Smooth muscle cell (in vitro differentiated cells): ENCODE data around the gene PLCD1. TPM values are rescaled to one million over a fixed set of nuclear protein-coding genes. Genes with fewer than 3 reads are reported as not detected.
"Not testable (repeated sequence)": the region's sequence is repeated elsewhere in the genome, so short reads cannot be mapped to it uniquely, and the experiment has no call there.

Experiments used
- DNase-seq: peaks from one replicate; lab custom pipeline; 2025; ENCODE audit not compliant: unreplicated experiment; lab: John Stamatoyannopoulos, UW
- H2AFZ ChIP-seq: fragments of 200-600 bp; sonication (generic); 2 replicates; pipeline ENCODE4 v1.6.0; 2016; ENCODE audit warnings: antibody characterized with exemption, low read depth, mild to moderate bottlenecking
- H3F3A ChIP-seq: fragments of 200-600 bp; sonication (generic); 2 replicates; pipeline ENCODE4 v1.6.0; 2017; ENCODE audit warnings: antibody characterized with exemption, low read depth
- H3K27ac ChIP-seq: fragments of 200-600 bp; sonication (generic); 2 replicates; pipeline ENCODE4 v1.5.1; 2016; ENCODE audit warnings: low read depth, mild to moderate bottlenecking
- H3K27me3 ChIP-seq: fragments of 200-600 bp; sonication (generic); 2 replicates; pipeline ENCODE4 v1.6.1; 2016; ENCODE audit warnings: low read depth, mild to moderate bottlenecking
- H3K36me3 ChIP-seq: fragments of 200-600 bp; sonication (generic); 2 replicates; pipeline ENCODE4 v1.5.1; 2016; ENCODE audit warnings: low read depth
- H3K4me1 ChIP-seq: fragments of 200-600 bp; sonication (generic); 2 replicates; pipeline ENCODE4 v1.5.1; 2016; ENCODE audit warnings: low read depth
- H3K4me2 ChIP-seq: fragments of 200-600 bp; sonication (generic); 2 replicates; pipeline ENCODE4 v1.6.0; 2016; ENCODE audit warnings: mild to moderate bottlenecking
- H3K4me3 ChIP-seq: fragments of 200-600 bp; sonication (generic); 2 replicates; pipeline ENCODE4 v1.5.1; 2016; ENCODE audit warnings: mild to moderate bottlenecking
- H3K79me2 ChIP-seq: fragments of 200-600 bp; sonication (generic); 2 replicates; pipeline ENCODE4 v1.6.0; 2016; ENCODE audit warnings: low read depth, mild to moderate bottlenecking
- H3K9ac ChIP-seq: fragments of 200-600 bp; sonication (generic); 2 replicates; pipeline ENCODE4 v1.6.0; 2016; ENCODE audit warnings: low read depth
- H3K9me3 ChIP-seq: fragments of 200-600 bp; sonication (generic); replicated peaks from 2 replicates; pipeline ENCODE4 v1.5.1; 2016; ENCODE audit warnings: low read depth
- H4K20me1 ChIP-seq: fragments of 200-600 bp; sonication (generic); 2 replicates; pipeline ENCODE4 v1.6.0; 2016; ENCODE audit warnings: low read depth
- WGBS: methylation state at CpG from one replicate; pipeline ENCODE4 v1.1.7; 2016; ENCODE audit warnings: low lambda C conversion rate; 5-methylcytosine and 5-hydroxymethylcytosine counted together
- polyA plus RNA-seq: library from polyadenylated mRNA; unstranded; fragments of >200 nt; fragmentation: Nextera tagmentation; extraction: Ambion mirVana; gene quantifications from 2 replicates; pipeline ENCODE4 v1.2.1, GENCODE V29; 2016
- total RNA-seq: library from RNA; depleted of rRNA; stranded (reverse); fragments of >200 nt; gene quantifications from 2 replicates; pipeline ENCODE4 v1.2.3, GENCODE V29; 2014
- TF ChIP-seq, protein P1 (sequence below): fragments of 200-600 bp; sonication (generic); IDR thresholded peaks from 2 replicates; pipeline ENCODE4 v1.5.1; 2017; ENCODE audit warnings: borderline replicate concordance, mild to moderate bottlenecking, antibody characterized with exemption; ENCODE audit not compliant: insufficient read depth, poor library complexity, severe bottlenecking

Gene PLCD1
- total and polyA plus RNA-seq, 2 experiments from 2014 or later, result 21.3 to 33.3 TPM

DNA sequence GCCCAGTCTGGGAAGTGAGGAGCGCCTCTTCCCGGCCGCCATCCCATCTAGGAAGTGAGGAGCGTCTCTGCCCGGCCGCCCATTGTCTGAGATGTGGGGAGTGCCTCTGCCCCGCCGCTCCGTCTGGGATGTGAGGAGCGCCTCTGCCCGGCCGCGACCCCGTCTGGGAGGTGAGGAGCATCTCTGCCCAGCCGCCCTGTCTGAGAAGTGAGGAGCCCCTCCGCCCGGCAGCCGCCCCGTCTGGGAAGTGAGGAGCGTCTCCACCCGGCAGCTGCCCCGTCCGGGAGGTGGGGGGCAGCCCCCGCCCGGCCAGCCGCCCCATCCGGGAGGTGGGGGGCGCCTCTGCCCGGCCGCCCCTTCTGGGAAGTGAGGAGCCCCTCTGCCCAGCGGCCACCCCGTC lies 23.8 kb upstream of the PLCD1 start:
- H3K4me2 ChIP-seq, result not testable (repeated sequence)

DNA sequence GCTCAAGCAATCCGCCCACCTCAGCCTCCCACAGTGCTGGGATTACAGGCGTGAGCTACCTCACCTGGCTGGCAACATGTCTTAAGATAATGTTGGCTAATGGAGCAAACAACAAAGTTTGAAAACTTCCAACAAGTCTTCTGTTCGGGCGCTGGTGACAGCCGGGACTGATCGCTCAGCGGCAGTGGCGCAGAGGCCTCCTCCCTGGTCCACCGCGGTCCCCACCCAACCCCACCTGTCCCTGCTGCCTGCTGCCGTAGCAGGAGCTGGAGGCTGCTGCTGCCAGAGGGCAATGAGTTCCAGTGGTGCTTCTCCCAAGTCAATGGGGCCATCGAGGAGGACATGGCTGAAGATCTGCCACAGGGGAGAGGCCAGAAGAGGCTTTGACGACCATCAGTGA lies 21.7 kb upstream of the PLCD1 start:
- Histone ChIP-seq H3K9ac (no peak overlapping the region), H3K79me2 (no peaks in the 10 kb centered on the region), H3F3A (no peaks in the 10 kb centered on the region), H3K4me3 (no peak overlapping the region), H3K4me2 (no peak overlapping the region), H3K4me1 (no peaks in the 10 kb centered on the region), H3K9me3 (no peaks in the 10 kb centered on the region), H4K20me1 (no peaks in the 10 kb centered on the region), H2AFZ (no peak overlapping the region), H3K36me3 (no peaks in the 10 kb centered on the region), H3K27me3 (no peaks in the 10 kb centered on the region), H3K27ac (no peak overlapping the region)
- TF ChIP-seq, protein P1, sequence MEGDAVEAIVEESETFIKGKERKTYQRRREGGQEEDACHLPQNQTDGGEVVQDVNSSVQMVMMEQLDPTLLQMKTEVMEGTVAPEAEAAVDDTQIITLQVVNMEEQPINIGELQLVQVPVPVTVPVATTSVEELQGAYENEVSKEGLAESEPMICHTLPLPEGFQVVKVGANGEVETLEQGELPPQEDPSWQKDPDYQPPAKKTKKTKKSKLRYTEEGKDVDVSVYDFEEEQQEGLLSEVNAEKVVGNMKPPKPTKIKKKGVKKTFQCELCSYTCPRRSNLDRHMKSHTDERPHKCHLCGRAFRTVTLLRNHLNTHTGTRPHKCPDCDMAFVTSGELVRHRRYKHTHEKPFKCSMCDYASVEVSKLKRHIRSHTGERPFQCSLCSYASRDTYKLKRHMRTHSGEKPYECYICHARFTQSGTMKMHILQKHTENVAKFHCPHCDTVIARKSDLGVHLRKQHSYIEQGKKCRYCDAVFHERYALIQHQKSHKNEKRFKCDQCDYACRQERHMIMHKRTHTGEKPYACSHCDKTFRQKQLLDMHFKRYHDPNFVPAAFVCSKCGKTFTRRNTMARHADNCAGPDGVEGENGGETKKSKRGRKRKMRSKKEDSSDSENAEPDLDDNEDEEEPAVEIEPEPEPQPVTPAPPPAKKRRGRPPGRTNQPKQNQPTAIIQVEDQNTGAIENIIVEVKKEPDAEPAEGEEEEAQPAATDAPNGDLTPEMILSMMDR, result no peak
- WGBS, result 90% methylated on average over 13 of the region's 13 CpGs
- DNase-seq, result no peak

More for the DNA sequence above, 23.8 kb upstream of the PLCD1 start:
- DNase-seq, H3K4me3 ChIP-seq, H4K20me1 ChIP-seq, H2AFZ ChIP-seq, H3K27me3 ChIP-seq, H3K27ac ChIP-seq, H3K36me3 ChIP-seq, H3K9me3 ChIP-seq, H3K79me2 ChIP-seq, H3K4me1 ChIP-seq, H3F3A ChIP-seq, H3K9ac ChIP-seq: not testable (repeated sequence)
- WGBS, result 94% methylated on average over 17 of the region's 32 CpGs

DNA sequence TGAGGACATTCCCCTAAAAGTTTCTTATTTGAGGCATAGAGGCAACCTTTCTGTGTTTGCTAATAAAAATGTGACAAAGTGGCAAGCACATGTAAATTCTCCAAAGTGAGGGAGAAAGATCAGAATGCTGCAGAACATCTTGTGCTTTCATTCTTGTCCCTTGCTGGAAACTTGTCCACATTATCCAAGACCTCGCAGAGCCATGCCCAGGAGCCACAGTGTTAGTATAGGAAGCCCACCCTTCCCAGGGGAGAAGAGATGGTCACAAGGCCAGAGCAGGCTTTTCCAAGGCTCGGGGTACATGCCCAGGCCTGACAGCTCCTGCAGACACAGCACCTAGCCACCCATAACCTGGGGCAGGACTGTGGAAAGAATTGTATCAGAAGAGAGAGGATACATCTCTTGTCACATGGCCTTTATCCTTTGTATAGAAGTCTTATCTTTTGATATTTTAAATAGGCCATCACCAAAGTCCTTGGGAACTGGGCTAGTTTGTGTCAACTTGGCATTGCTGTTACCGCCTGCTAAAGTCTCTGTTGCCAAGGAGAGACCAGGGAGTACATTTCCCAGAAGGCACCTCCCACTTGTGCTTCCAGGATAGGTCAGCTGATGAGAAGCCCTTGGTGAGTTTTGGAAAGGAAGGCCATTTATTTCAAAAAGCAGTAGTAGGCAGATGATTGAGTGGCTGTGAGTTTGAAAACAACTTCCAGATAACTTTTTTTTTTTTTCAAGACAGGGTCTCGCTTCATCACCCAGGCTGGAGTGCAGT lies 20.1 kb upstream of the PLCD1 start:
- 85% methylated on average over 4 of the region's 4 CpGs for WGBS
- H3K9ac ChIP-seq, result no peak overlapping the region

GRCh38 chr3:38047896-38048295 lies 18.5 kb upstream of the PLCD1 start:
- TF ChIP-seq, protein P1, result no peak
- Histone ChIP-seq H3K79me2 (no peaks in the 10 kb centered on the region), H3K36me3 (no peaks in the 10 kb centered on the region), H3K9me3 (no peaks in the 10 kb centered on the region), H3F3A (no peaks in the 10 kb centered on the region), H3K27ac (no peak overlapping the region), H3K4me3 (no peak overlapping the region), H3K4me1 (no peaks in the 10 kb centered on the region), H3K4me2 (no peak overlapping the region), H4K20me1 (no peaks in the 10 kb centered on the region), H2AFZ (no peak overlapping the region), H3K9ac (no peak overlapping the region), H3K27me3 (no peaks in the 10 kb centered on the region)
- no peak for DNase-seq
- 60% methylated on average over 2 of the region's 2 CpGs for WGBS

More for the DNA sequence above, 20.1 kb upstream of the PLCD1 start:
- no peak overlapping the region for H3K4me2 ChIP-seq
- no peak overlapping the region for H2AFZ ChIP-seq
- H4K20me1 ChIP-seq, result no peaks in the 10 kb centered on the region
- no peaks in the 10 kb centered on the region for H3K36me3 ChIP-seq
- no peak overlapping the region for H3K4me3 ChIP-seq
- no peak overlapping the region for H3K27ac ChIP-seq
- H3K9me3 ChIP-seq, result no peaks in the 10 kb centered on the region
- DNase-seq, result no peak
- TF ChIP-seq, protein P1, result no peak
- H3K79me2 ChIP-seq, result no peaks in the 10 kb centered on the region
- H3F3A ChIP-seq, result no peaks in the 10 kb centered on the region
- no peaks in the 10 kb centered on the region for H3K27me3 ChIP-seq
- H3K4me1 ChIP-seq, result no peaks in the 10 kb centered on the region
